Neuronal stem cell (in vitro differentiated cells): Measurements from ENCODE around the gene PRCD.

ENCODE experiments used
- DNase-seq: peaks from one replicate; pipeline ENCODE4 v3.0.0-alpha.2; 2013; ENCODE audit warnings: low spot score
- H2AFZ ChIP-seq: one replicate; pipeline ENCODE4 v1.6.1; 2013; ENCODE audit warnings: mild to moderate bottlenecking, low read length, inconsistent platforms
- H2AK5ac ChIP-seq: 2 replicates; pipeline ENCODE4 v1.6.1; 2013; ENCODE audit warnings: low read depth, mild to moderate bottlenecking, inconsistent platforms, low read length, moderate library complexity, mixed read lengths
- H2BK120ac ChIP-seq: 2 replicates; pipeline ENCODE4 v1.6.1; 2013; ENCODE audit warnings: low read depth, mild to moderate bottlenecking, inconsistent platforms, low read length, moderate library complexity, mixed read lengths
- H2BK12ac ChIP-seq: one replicate; pipeline ENCODE4 v1.6.1; 2013; ENCODE audit warnings: low read length, inconsistent platforms
- H2BK15ac ChIP-seq: 2 replicates; pipeline ENCODE4 v1.6.1; 2013; ENCODE audit warnings: mild to moderate bottlenecking, low read length, inconsistent platforms, mixed read lengths
- H2BK5ac ChIP-seq: one replicate; pipeline ENCODE4 v1.6.1; 2013; ENCODE audit warnings: inconsistent platforms, mild to moderate bottlenecking, low read length, moderate library complexity
- H3K14ac ChIP-seq: one replicate; pipeline ENCODE4 v1.6.1; 2013; ENCODE audit warnings: low read length, inconsistent platforms
- H3K18ac ChIP-seq: 2 replicates; pipeline ENCODE4 v1.6.1; 2013; ENCODE audit warnings: low read length, inconsistent platforms
- H3K23ac ChIP-seq: 2 replicates; pipeline ENCODE4 v1.6.1; 2013; ENCODE audit warnings: low read depth, mild to moderate bottlenecking, mixed read lengths, low read length, inconsistent platforms; ENCODE audit not compliant: poor library complexity
- H3K27ac ChIP-seq: replicated peaks from 3 replicates; pipeline ENCODE4 v1.5.1; 2013; ENCODE audit warnings: low read length, inconsistent platforms
- H3K27me3 ChIP-seq, 3 experiments: 2 replicates each; pipeline ENCODE4 v1.6.1; 2013; ENCODE audit warnings: low read length in 3 of 3, mild to moderate bottlenecking in 2 of 3, inconsistent platforms in 1 of 3, low read depth in 1 of 3, mixed read lengths in 1 of 3, moderate library complexity in 1 of 3; ENCODE audit not compliant: control insufficient read depth in 3 of 3, insufficient read depth in 3 of 3
- H3K36me3 ChIP-seq, 2 donors: replicated peaks in 1 of 2; 2 replicates each; pipeline ENCODE4 v1.6.1; 2013; ENCODE audit warnings: low read length in 2 of 2; ENCODE audit not compliant: control insufficient read depth in 2 of 2, insufficient read depth in 2 of 2
- H3K4ac ChIP-seq: 2 replicates; pipeline ENCODE4 v1.6.1; 2013; ENCODE audit warnings: inconsistent platforms, mild to moderate bottlenecking, low read length, moderate library complexity
- H3K4me1 ChIP-seq, 2 donors: 1 replicate in 1 of 2; 2 replicates in 1 of 2; pipeline ENCODE4 v1.6.1; 2013; ENCODE audit warnings: low read length in 2 of 2, low read depth in 1 of 2; ENCODE audit not compliant: control insufficient read depth in 2 of 2, insufficient read depth in 1 of 2
- H3K4me2 ChIP-seq: one replicate; pipeline ENCODE4 v1.6.1; 2013; ENCODE audit warnings: mild to moderate bottlenecking, low read length, inconsistent platforms; ENCODE audit not compliant: insufficient read depth, poor library complexity, severe bottlenecking
- H3K4me3 ChIP-seq, 2 donors: 2 replicates each; pipeline ENCODE4 v1.5.1; 2013; ENCODE audit warnings: low read length in 2 of 2, mild to moderate bottlenecking in 2 of 2, inconsistent platforms in 1 of 2, moderate library complexity in 1 of 2
- H3K79me1 ChIP-seq: one replicate; pipeline ENCODE4 v1.6.1; 2013; ENCODE audit warnings: low read depth, mild to moderate bottlenecking, inconsistent platforms, low read length, moderate library complexity
- H3K9ac ChIP-seq: one replicate; pipeline ENCODE4 v1.6.1; 2013; ENCODE audit warnings: mild to moderate bottlenecking, low read depth, low read length, inconsistent platforms; ENCODE audit not compliant: poor library complexity
- H3K9me3 ChIP-seq, 2 donors: replicated peaks in 1 of 2; 2 replicates each; pipeline versions ENCODE3 to v1.6.1; 2013; ENCODE audit warnings: low read length in 2 of 2, mild to moderate bottlenecking in 2 of 2, inconsistent platforms in 1 of 2, low read depth in 1 of 2, mixed read lengths in 1 of 2, moderate library complexity in 1 of 2; ENCODE audit not compliant: control insufficient read depth in 2 of 2, insufficient read depth in 1 of 2
- H4K8ac ChIP-seq: one replicate; pipeline ENCODE4 v1.6.1; 2013; ENCODE audit warnings: low read depth, mild to moderate bottlenecking, inconsistent platforms, low read length, moderate library complexity
- H4K91ac ChIP-seq: one replicate; pipeline ENCODE4 v1.6.1; 2013; ENCODE audit warnings: low read length, low read depth, mild to moderate bottlenecking, inconsistent platforms; ENCODE audit not compliant: poor library complexity
- WGBS, 2 donors: extraction: QIAGEN DNeasy Blood & Tissue Kit; methylation state at CpG; one replicate each; pipeline ENCODE4 v1.1.7; 2013; ENCODE audit warnings: missing lambda C conversion rate in 2 of 2, mixed read lengths in 1 of 2; ENCODE audit not compliant: insufficient read length in 2 of 2, insufficient replicate concordance in 1 of 2; ENCODE audit errors: extremely low coverage in 2 of 2; 5-methylcytosine and 5-hydroxymethylcytosine counted together

PRCD gene

DNA sequence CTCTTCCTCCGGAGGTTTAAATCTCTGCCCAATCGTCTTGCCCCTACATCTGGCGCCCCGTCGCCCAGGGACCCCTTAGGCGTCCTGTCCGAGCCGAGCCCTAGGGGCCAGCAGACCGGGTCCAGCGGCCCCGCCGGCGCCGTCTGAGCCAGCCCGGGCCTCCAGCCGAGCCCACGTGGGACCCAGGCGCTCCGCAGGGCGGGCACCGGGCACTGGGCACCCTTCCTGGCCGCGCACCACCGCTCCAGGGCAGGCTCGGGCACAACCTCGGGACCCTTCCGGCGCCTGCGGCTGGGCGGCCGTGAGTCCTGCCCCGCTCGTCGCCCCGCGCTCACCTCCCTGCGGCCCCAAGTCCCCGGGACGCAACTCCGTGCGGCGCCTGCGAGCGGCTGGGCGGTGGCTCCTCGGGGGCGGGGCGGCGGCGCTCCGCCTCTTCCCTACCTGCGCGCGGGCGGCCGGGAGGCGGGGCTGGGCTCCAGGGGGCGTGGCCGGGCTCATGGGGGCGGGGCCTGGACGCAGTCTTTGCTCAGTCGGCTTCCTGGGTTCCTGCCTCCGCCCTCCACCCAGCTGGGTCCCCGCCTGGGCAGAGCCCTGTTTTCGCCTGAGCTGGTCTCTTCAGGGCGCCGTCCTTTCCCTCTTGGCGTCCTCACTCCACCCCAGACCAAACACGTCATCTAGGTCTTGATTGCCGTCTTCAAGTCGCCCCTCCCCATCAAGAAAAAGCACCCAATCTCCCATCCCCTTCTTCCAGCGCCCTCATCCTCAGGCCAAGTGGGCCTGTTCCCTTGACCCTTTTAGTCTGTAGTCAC is 38.6 kb upstream of the PRCD start, which contains the start of gene RHBDF2:
TSS of gene RHBDF2 (minus strand) at position 406 of the 809 bp plus-strand sequence. CDS start 19,899 bp downstream, outside the sequence.
- WGBS, 2 donors, result no CpG with 5 or more reads among the region's 72 CpGs
- Histone ChIP-seq H3K4me2 (peak within 1 kb of the TSS; percentile 97), H2AK5ac (peak within 1 kb of the TSS; percentile 97)

DNA sequence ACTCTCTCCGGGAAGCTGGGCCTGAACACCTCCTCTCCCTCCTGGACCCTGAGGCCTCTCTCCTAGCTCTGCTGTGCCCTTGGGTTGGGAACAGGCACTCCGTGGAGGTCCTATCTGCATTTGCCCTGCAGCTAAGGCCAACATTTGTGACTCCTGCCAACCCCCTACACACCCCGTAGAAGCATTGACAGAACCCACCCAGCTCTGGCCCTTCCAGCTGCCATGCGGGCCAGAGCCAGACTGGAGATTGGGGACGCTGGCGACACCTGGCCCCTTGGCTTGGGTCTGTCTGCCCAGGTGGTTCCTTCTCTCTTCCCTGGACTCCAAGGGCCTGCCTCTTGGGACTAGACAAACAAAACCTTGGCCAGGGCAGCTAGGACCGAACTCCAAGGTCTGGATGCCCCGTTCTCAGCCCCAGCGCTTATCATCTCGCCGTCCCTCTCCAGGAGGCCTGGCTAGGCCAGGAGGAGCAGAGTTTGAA is 38.0 kb upstream of the PRCD start:
- H3K9me3 ChIP-seq, result no peaks in the 10 kb centered on the region
- no peak overlapping the region for H4K8ac ChIP-seq
- H3K4me3 ChIP-seq, result peak overlapping the region; percentile 38 to 42
- no peak overlapping the region for H3K14ac ChIP-seq
- H3K27ac ChIP-seq, result no peak overlapping the region
- peak overlapping the region; percentile 64 for H4K91ac ChIP-seq
- no peak for DNase-seq
- peaks cover 5 to 74% (median 18%) of the 10 kb centered on the region in 3 experiments for H3K27me3 ChIP-seq
- no CpG with 5 or more reads among the region's 11 CpGs for WGBS, 2 donors
- H3K79me1 ChIP-seq, result no peaks in the 10 kb centered on the region
- H3K9ac ChIP-seq, result no peak overlapping the region
- peak overlapping the region; percentile 90 for H3K18ac ChIP-seq
- peak overlapping the region; percentile 61 for H2BK5ac ChIP-seq
- peak overlapping the region; percentile 90 for H2AFZ ChIP-seq
- peak overlapping the region; percentile 75 for H2BK12ac ChIP-seq
- H3K4me1 ChIP-seq, result peaks cover 13 to 30% of the 10 kb centered on the region in 2 donors
- peak overlapping the region; percentile 27 for H2BK15ac ChIP-seq
- no peak overlapping the region for H3K4ac ChIP-seq
- no peak overlapping the region for H3K4me2 ChIP-seq
- no peaks in the 10 kb centered on the region for H3K36me3 ChIP-seq
- H2BK120ac ChIP-seq, result no peak overlapping the region
- H2AK5ac ChIP-seq, result peak overlapping the region; percentile 97
- no peak overlapping the region for H3K23ac ChIP-seq

More for the DNA sequence above, 38.6 kb upstream of the PRCD start, which contains the start of gene RHBDF2:
- Histone ChIP-seq H3K4me1 (peaks cover 11 to 28% of the 10 kb centered on the region in 2 donors), H3K79me1 (no peaks in the 10 kb centered on the region), H2BK15ac (peak within 1 kb of the TSS; percentile 60), H3K27me3 (peaks cover 5 to 75% (median 14%) of the 10 kb centered on the region in 3 experiments), H4K8ac (peak within 1 kb of the TSS; percentile 56), H2BK12ac (peak within 1 kb of the TSS; percentile 75), H3K36me3 (no peaks in the 10 kb centered on the region), H3K4ac (no peak within 1 kb of the TSS), H3K9me3 (no peaks in the 10 kb centered on the region), H3K23ac (peak within 1 kb of the TSS; percentile 52), H2AFZ (peak within 1 kb of the TSS; percentile 90), H2BK5ac (peak within 1 kb of the TSS; percentile 85), H3K4me3 (peak within 1 kb of the TSS; percentile 42 to 81), H3K27ac (no peak within 1 kb of the TSS), H3K9ac (peak within 1 kb of the TSS; percentile 79), H4K91ac (peak within 1 kb of the TSS; percentile 64), H3K14ac (no peak within 1 kb of the TSS), H3K18ac (peak within 1 kb of the TSS; percentile 90), H2BK120ac (no peak within 1 kb of the TSS)
- peak; percentile 78 for DNase-seq

DNA sequence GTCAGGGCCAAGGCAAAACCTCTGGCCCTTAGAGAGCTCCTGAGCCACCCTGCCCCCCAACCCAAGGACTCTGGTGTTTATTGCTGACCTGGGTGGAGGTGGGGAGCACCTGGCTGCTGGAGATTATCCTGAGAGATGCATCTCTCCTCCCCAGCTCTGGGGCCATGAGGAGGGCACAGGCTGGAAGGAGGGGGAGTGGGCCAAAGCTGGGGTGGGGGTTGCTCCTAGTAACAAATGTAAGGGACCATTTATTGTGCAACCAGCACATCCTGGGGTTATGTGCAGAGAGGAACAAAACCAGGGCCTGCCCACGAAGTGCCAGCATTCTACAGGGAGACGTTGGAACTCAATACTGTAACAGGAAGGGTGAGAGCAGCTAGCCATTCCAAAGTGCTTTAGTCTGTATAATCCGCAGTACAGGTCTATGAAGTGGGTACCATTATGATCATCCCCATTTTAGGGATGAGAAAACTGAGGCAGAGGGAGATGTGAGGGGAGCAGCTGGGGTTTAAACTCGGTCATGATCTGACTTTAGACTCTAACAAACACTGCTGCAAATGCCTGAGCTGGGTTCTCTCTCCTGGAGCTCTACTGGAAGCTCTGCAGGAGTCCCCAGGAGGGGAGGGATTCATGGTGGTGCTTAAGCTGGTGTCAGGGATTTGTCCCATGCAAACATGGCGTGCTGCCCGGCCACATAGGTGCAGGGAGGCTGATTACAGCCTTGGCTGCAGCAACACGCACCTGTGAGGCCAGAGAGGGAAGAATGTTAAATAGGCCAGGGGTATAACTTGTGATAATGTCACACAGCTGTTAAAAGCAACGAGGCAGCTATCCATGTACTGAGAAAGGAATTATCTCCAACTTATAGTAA is 37.3 kb upstream of the PRCD start:
- peaks cover 13 to 29% of the 10 kb centered on the region in 2 donors for H3K4me1 ChIP-seq
- H3K9me3 ChIP-seq, result no peaks in the 10 kb centered on the region
- H2BK5ac ChIP-seq, result no peak overlapping the region
- no peak overlapping the region for H4K8ac ChIP-seq
- H2BK120ac ChIP-seq, result no peak overlapping the region
- H3K9ac ChIP-seq, result no peak overlapping the region
- H4K91ac ChIP-seq, result no peak overlapping the region
- H3K27me3 ChIP-seq, result peaks cover 5 to 74% (median 19%) of the 10 kb centered on the region in 3 experiments
- H3K4me3 ChIP-seq, result no peak overlapping the region
- no peak for DNase-seq
- H3K4me2 ChIP-seq, result no peak overlapping the region
- no peaks in the 10 kb centered on the region for H3K36me3 ChIP-seq
- no peak overlapping the region for H2BK12ac ChIP-seq
- H3K27ac ChIP-seq, result no peak overlapping the region
- no peak overlapping the region for H3K4ac ChIP-seq
- peak overlapping the region; percentile 79 for H2BK15ac ChIP-seq
- WGBS, 2 donors, result no CpG with 5 or more reads among the region's 8 CpGs
- H2AFZ ChIP-seq, result no peak overlapping the region
- no peak overlapping the region for H3K23ac ChIP-seq
- no peak overlapping the region for H2AK5ac ChIP-seq
- H3K18ac ChIP-seq, result no peak overlapping the region
- no peaks in the 10 kb centered on the region for H3K79me1 ChIP-seq
- no peak overlapping the region for H3K14ac ChIP-seq
